Dermis blood vessel endothelial cell (primary cell): ENCODE data around the gene DDX3X. TPM values are rescaled to one million over a fixed set of nuclear protein-coding genes. Genes with fewer than 3 reads are reported as not detected.
"Not testable (repeated sequence)": the region's sequence is repeated elsewhere in the genome, so short reads cannot be mapped to it uniquely, and the experiment has no call there.

Source experiments
- DNase-seq: peaks from one replicate; pipeline ENCODE4 v3.0.0; 2010
- total RNA-seq: library from RNA; depleted of rRNA; stranded (reverse); fragments of >200 nt; gene quantifications from 2 replicates; pipeline ENCODE4 v1.2.3, GENCODE V29; 2014

Gene DDX3X
- total RNA-seq, 1 donor from 2014 or later = 470 TPM

GRCh38 chrX:41377624-41378023 is 43.7 kb downstream of the DDX3X start:
- DNase-seq = no peak

GRCh38 chrX:41381685-41382084 is 47.7 kb downstream of the DDX3X start:
- peak; percentile 73 for DNase-seq

GRCh38 chrX:41382714-41383645 is 49.0 kb downstream of the DDX3X start:
- DNase-seq = peak; percentile 8

GRCh38 chrX:41384051-41384705 is 50.2 kb downstream of the DDX3X start:
- peak; percentile 64 for DNase-seq

GRCh38 chrX:41386222-41386990 is 52.4 kb downstream of the DDX3X start:
- DNase-seq = no peak

GRCh38 chrX:41388543-41388942 is 54.6 kb downstream of the DDX3X start:
- DNase-seq = no peak

- no peak for DNase-seq
Measured at GRCh38 chrX:41389311-41389888, 55.4 kb downstream of the DDX3X start.

- not testable (repeated sequence) for DNase-seq
Measured at GRCh38 chrX:41390576-41390975, 56.6 kb downstream of the DDX3X start.

- DNase-seq = no peak
Measured at GRCh38 chrX:41391606-41392005, 57.6 kb downstream of the DDX3X start.

- DNase-seq = no peak
Measured at GRCh38 chrX:41394293-41394692, 60.3 kb downstream of the DDX3X start.

- DNase-seq = no peak
Measured at GRCh38 chrX:41397219-41397618, 63.3 kb downstream of the DDX3X start.

GRCh38 chrX:41397768-41398167 is 63.8 kb downstream of the DDX3X start:
- no peak for DNase-seq

- not testable (repeated sequence) for DNase-seq
Measured at GRCh38 chrX:41402556-41402955, 68.6 kb downstream of the DDX3X start.

GRCh38 chrX:41405551-41405950 is 71.6 kb downstream of the DDX3X start:
- no peak for DNase-seq

GRCh38 chrX:41406201-41406600 is 72.2 kb downstream of the DDX3X start:
- DNase-seq = peak; percentile 1

GRCh38 chrX:41407816-41408215 is 73.9 kb downstream of the DDX3X start:
- no peak for DNase-seq

GRCh38 chrX:41408576-41408975 is 74.6 kb downstream of the DDX3X start:
- DNase-seq = no peak

- DNase-seq = no peak
Measured at GRCh38 chrX:41409006-41409405, 75.0 kb downstream of the DDX3X start.

GRCh38 chrX:41411222-41411621 is 77.3 kb downstream of the DDX3X start:
- not testable (repeated sequence) for DNase-seq

GRCh38 chrX:41412261-41413081 is 78.5 kb downstream of the DDX3X start:
- DNase-seq = peak; percentile 20
